HepG2 (cell line): ENCODE measurements around the gene ZNF23. TPM values are rescaled to one million over a fixed set of nuclear protein-coding genes. Genes with fewer than 3 reads are reported as not detected.
A peak's percentile ranks its signal among the peaks of the same experiment; 100 is the strongest.

Experiments used
- CEBPG ChIP-seq: IDR thresholded peaks from 2 replicates; pipeline ENCODE4 v1.6.1; 2016
- ELF1 ChIP-seq: sonication (generic); formaldehyde crosslinking; IDR thresholded peaks from 2 replicates; pipeline ENCODE4 v1.4.0; 2020; ENCODE audit warnings: missing genetic modification reagents
- FLYWCH1 ChIP-seq: sonication (generic); formaldehyde crosslinking; IDR thresholded peaks from 2 replicates; pipeline ENCODE4 v1.8.1; 2023; ENCODE audit warnings: mild to moderate bottlenecking, missing genetic modification reagents
- KDM5A ChIP-seq: fragments of 200-600 bp; sonication (generic); IDR thresholded peaks from 2 replicates; pipeline ENCODE4 v1.7.0; 2018; ENCODE audit warnings: antibody characterized with exemption, mild to moderate bottlenecking, low read length, borderline replicate concordance
- KLF16 ChIP-seq, 2 experiments: sonication (generic) in 1 of 2; formaldehyde crosslinking in 1 of 2; IDR thresholded peaks; 2 replicates each; pipeline versions ENCODE4 v1.6.1 to v1.8.0; 2016 to 2023; ENCODE audit warnings: missing genetic modification reagents in 2 of 2, missing compliant biosample characterization in 1 of 2
- KMT2B ChIP-seq: IDR thresholded peaks from 2 replicates; pipeline ENCODE4 v1.6.1; 2016; ENCODE audit warnings: missing genetic modification reagents, missing compliant biosample characterization
- NFE2L1 ChIP-seq: sonication (generic); formaldehyde crosslinking; IDR thresholded peaks from 2 replicates; pipeline ENCODE4 v1.4.0; 2020; ENCODE audit warnings: missing genetic modification reagents, mild to moderate bottlenecking, borderline replicate concordance
- PHF21A ChIP-seq: sonication (generic); formaldehyde crosslinking; IDR thresholded peaks from 2 replicates; pipeline ENCODE4 v1.5.0; 2020; ENCODE audit warnings: mild to moderate bottlenecking, missing genetic modification reagents
- REST ChIP-seq, 2 experiments: IDR thresholded peaks; 2 replicates each; pipeline ENCODE4 v1.6.1; 2011 to 2012; ENCODE audit warnings: low read length in 2 of 2, borderline replicate concordance in 1 of 2, low read depth in 1 of 2, mild to moderate bottlenecking in 1 of 2, moderate library complexity in 1 of 2
- SYNCRIP ChIP-seq: fragments of 200-400 bp; formaldehyde crosslinking; IDR thresholded peaks from 2 replicates; pipeline ENCODE4 v1.6.1; 2018; ENCODE audit warnings: mild to moderate bottlenecking, low read depth, low read length; ENCODE audit not compliant: insufficient read depth
- ZEB1 ChIP-seq: IDR thresholded peaks from 2 replicates; pipeline ENCODE4 v1.6.1; 2012; ENCODE audit warnings: mild to moderate bottlenecking, low read depth, inconsistent platforms; ENCODE audit not compliant: insufficient replicate concordance
- ZFYVE20 ChIP-seq: sonication (generic); formaldehyde crosslinking; IDR thresholded peaks from 2 replicates; pipeline ENCODE4 v1.8.0; 2023; ENCODE audit warnings: low read depth, mild to moderate bottlenecking, moderate library complexity, missing genetic modification reagents, borderline replicate concordance
- ZNF20 ChIP-seq: sonication (generic); formaldehyde crosslinking; IDR thresholded peaks from 2 replicates; pipeline ENCODE4 v1.4.0; 2020; ENCODE audit warnings: mild to moderate bottlenecking, moderate library complexity, missing genetic modification reagents
- ZNF572 ChIP-seq: sonication (generic); formaldehyde crosslinking; IDR thresholded peaks from 2 replicates; pipeline ENCODE4 v1.5.1; 2020; ENCODE audit warnings: mild to moderate bottlenecking, missing genetic modification reagents
- polyA plus RNA-seq, 8 experiments: library from polyadenylated mRNA; depleted of rRNA in 3 of 8; stranded (reverse) in 7 of 8; unstranded in 1 of 8; fragments of >200 nt; fragmentation: Illumina TruSeq in 4 of 8; extraction: Trizol in 4 of 8; gene quantifications; 2 replicates each; pipeline versions ENCODE4 v1.2.1 to v1.2.3, GENCODE V29; 2011 to 2016; ENCODE audit warnings: low read depth in 4 of 8, missing spikeins in 1 of 8, mixed read lengths in 1 of 8; ENCODE audit not compliant: insufficient read depth in 1 of 8
- total RNA-seq, 5 experiments: library from RNA; depleted of rRNA; stranded (reverse); fragments of >200 nt; fragmentation: Illumina TruSeq; extraction: Trizol; gene quantifications; 2 replicates each; pipeline ENCODE4 v1.2.3, GENCODE V29; 2016; ENCODE audit warnings: low read depth in 1 of 5
- TF ChIP-seq, protein P1 (sequence below): fragments of 450-650 bp; IDR thresholded peaks from 2 replicates; pipeline ENCODE4 v1.6.1; 2017; ENCODE audit warnings: mild to moderate bottlenecking
- TF ChIP-seq, protein P2 (sequence below): sonication (generic); formaldehyde crosslinking; IDR thresholded peaks from 2 replicates; pipeline ENCODE4 v1.5.0; 2020; ENCODE audit warnings: missing genetic modification reagents
- TF ChIP-seq, protein P3 (sequence below): IDR thresholded peaks from 2 replicates; pipeline ENCODE4 v1.6.1; 2016

ZNF23 gene
- total and polyA plus RNA-seq, 2 of the 13 experiments (the other 11 are each of a cell fraction or from before 2014, with no cell fraction given), result 8.6 to 12.2 TPM

DNA sequence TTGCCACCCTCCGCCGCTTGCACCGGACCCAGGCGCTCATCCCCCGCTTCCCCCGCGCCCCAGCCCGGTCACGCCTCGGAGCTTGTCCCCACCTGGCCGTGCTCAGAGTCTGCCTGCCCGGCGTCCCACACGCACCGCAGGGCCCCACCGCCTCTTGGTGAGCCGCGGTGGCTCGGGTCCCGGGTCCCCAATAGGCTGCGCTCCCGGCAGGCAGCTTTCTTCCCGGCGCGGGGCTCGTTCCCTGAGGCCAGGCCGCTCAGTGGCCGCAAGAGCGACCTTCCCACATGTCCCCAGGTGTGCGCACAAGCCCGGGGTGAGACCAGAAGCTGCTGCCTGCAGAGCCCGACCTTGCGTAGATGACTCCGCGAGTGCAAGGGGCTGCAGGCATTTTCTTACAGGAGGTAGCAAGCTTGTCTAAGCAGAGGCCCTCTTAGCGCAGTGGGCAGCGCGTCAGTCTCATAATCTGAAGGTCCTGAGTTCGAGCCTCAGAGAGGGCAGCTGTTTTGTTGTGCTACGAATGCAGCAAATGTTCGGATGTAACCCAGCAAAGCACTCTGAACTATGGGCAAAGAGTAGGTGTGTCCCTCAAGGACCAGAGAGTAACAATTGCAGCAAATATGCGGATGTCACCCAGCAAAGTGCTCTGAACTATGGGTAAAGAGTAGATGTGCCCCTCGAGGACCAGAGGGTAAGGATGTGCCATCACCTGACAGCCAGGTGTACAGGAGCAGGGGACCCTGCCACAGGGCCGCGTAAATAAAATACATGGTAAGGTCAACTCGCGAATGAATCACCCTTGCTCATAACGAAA lies 35.8 kb downstream of the ZNF23 start (continued):
- TF ChIP-seq, protein P1, sequence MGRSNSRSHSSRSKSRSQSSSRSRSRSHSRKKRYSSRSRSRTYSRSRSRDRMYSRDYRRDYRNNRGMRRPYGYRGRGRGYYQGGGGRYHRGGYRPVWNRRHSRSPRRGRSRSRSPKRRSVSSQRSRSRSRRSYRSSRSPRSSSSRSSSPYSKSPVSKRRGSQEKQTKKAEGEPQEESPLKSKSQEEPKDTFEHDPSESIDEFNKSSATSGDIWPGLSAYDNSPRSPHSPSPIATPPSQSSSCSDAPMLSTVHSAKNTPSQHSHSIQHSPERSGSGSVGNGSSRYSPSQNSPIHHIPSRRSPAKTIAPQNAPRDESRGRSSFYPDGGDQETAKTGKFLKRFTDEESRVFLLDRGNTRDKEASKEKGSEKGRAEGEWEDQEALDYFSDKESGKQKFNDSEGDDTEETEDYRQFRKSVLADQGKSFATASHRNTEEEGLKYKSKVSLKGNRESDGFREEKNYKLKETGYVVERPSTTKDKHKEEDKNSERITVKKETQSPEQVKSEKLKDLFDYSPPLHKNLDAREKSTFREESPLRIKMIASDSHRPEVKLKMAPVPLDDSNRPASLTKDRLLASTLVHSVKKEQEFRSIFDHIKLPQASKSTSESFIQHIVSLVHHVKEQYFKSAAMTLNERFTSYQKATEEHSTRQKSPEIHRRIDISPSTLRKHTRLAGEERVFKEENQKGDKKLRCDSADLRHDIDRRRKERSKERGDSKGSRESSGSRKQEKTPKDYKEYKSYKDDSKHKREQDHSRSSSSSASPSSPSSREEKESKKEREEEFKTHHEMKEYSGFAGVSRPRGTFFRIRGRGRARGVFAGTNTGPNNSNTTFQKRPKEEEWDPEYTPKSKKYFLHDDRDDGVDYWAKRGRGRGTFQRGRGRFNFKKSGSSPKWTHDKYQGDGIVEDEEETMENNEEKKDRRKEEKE, result no peak
- TF ChIP-seq KMT2B (CRISPR knock-in tag), result peak; percentile 90
- no peak for TF ChIP-seq SYNCRIP
- TF ChIP-seq ZEB1, result peak; percentile 100
- TF ChIP-seq ELF1 (CRISPR knock-in tag), result peak; percentile 81
- TF ChIP-seq, protein P2, sequence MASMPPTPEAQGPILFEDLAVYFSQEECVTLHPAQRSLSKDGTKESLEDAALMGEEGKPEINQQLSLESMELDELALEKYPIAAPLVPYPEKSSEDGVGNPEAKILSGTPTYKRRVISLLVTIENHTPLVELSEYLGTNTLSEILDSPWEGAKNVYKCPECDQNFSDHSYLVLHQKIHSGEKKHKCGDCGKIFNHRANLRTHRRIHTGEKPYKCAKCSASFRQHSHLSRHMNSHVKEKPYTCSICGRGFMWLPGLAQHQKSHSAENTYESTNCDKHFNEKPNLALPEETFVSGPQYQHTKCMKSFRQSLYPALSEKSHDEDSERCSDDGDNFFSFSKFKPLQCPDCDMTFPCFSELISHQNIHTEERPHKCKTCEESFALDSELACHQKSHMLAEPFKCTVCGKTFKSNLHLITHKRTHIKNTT (CRISPR knock-in tag), result no peak; the same call in 1 of the 2 replicates
- TF ChIP-seq, protein P3, sequence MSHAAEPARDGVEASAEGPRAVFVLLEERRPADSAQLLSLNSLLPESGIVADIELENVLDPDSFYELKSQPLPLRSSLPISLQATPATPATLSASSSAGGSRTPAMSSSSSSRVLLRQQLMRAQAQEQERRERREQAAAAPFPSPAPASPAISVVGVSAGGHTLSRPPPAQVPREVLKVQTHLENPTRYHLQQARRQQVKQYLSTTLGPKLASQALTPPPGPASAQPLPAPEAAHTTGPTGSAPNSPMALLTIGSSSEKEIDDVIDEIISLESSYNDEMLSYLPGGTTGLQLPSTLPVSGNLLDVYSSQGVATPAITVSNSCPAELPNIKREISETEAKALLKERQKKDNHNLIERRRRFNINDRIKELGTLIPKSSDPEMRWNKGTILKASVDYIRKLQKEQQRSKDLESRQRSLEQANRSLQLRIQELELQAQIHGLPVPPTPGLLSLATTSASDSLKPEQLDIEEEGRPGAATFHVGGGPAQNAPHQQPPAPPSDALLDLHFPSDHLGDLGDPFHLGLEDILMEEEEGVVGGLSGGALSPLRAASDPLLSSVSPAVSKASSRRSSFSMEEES (CRISPR knock-in tag), result peak; percentile 79
- peak; percentile 98 for TF ChIP-seq PHF21A (CRISPR knock-in tag)
- no peak; the same call in 1 of the 2 replicates for TF ChIP-seq NFE2L1 (CRISPR knock-in tag)
- peak in 1 of 2 experiments; percentile 98; a peak in 2 of 4 replicates for TF ChIP-seq KLF16 (CRISPR knock-in tag; IDR thresholded peaks at IDR 0.05)
- TF ChIP-seq ZFYVE20 (CRISPR knock-in tag), result peak; percentile 86
- TF ChIP-seq FLYWCH1 (CRISPR knock-in tag), result no peak
- peak; percentile 98; the same call in 1 of the 2 replicates for TF ChIP-seq ZNF572
- peak; percentile 81 for TF ChIP-seq CEBPG
- TF ChIP-seq ZNF20 (CRISPR knock-in tag), result no peak
- 0 out of 2 replicates have a peak, but pooled peaks have one; percentile 42 for TF ChIP-seq KDM5A
- no peak; a peak in 1 of 4 replicates for TF ChIP-seq REST (IDR thresholded peaks at IDR 0.05; ENCODE audit: borderline replicate concordance in 1 of 2, low read depth in 1 of 2, low read length in 2 of 2)
